Inflammatory macrophage treated with lipopolysaccharide for 4 hours (primary cell): Measurements from ENCODE around the gene NLRP2B.
"Not testable (repeated sequence)": the region's sequence is repeated elsewhere in the genome, so short reads cannot be mapped to it uniquely, and the experiment has no call there.

Source experiments
- DNase-seq: peaks from one replicate; pipeline ENCODE4 v3.0.0-alpha.2; 2020

NLRP2B gene

GRCh38 chrX:57680160-57680559, at the start of gene NLRP2B:
Gene NLRP2B, minus strand, starts transcription at chrX:57680260.
- no peak for DNase-seq

- not testable (repeated sequence) for DNase-seq
These were observed 45.9 kb upstream of the NLRP2B start for GRCh38 chrX:57725995-57726394.

GRCh38 chrX:57681341-57681740, 1.3 kb upstream of the NLRP2B start:
- no peak for DNase-seq

GRCh38 chrX:57678686-57679428, 1.2 kb downstream of the NLRP2B start:
- no peak for DNase-seq

GRCh38 chrX:57677132-57677858, 2.8 kb downstream of the NLRP2B start:
- DNase-seq, result no peak

- DNase-seq, result no peak
These were observed 4.7 kb downstream of the NLRP2B start for GRCh38 chrX:57675320-57675719.

GRCh38 chrX:57674861-57675260, 5.2 kb downstream of the NLRP2B start:
- DNase-seq, result no peak

GRCh38 chrX:57669961-57670360, 10.1 kb downstream of the NLRP2B start:
- DNase-seq, result no peak

- DNase-seq, result no peak
These were observed 13.1 kb downstream of the NLRP2B start for GRCh38 chrX:57667010-57667409.

- no peak for DNase-seq
These were observed 25.0 kb downstream of the NLRP2B start for GRCh38 chrX:57655065-57655464.

GRCh38 chrX:57652705-57653104, 27.4 kb downstream of the NLRP2B start:
- DNase-seq, result no peak

GRCh38 chrX:57651169-57651919, 28.7 kb downstream of the NLRP2B start:
- no peak for DNase-seq

GRCh38 chrX:57647020-57647419, 33.0 kb downstream of the NLRP2B start:
- no peak for DNase-seq

GRCh38 chrX:57643698-57644097, 36.4 kb downstream of the NLRP2B start:
- no peak for DNase-seq

- no peak for DNase-seq
These were observed 38.7 kb downstream of the NLRP2B start for GRCh38 chrX:57641338-57641737.

GRCh38 chrX:57640674-57641016, 39.4 kb downstream of the NLRP2B start:
- no peak for DNase-seq

- not testable (repeated sequence) for DNase-seq
These were observed 50.6 kb downstream of the NLRP2B start for GRCh38 chrX:57629438-57629837.
